H1 (cell line): ENCODE measurements around the gene MED16. TPM values are rescaled to one million over a fixed set of nuclear protein-coding genes. Genes with fewer than 3 reads are reported as not detected.

ENCODE experiments used
- BACH1 ChIP-seq: IDR thresholded peaks from 2 replicates; pipeline ENCODE4 v1.6.1; 2012; ENCODE audit warnings: low read length, improper control_type of control experiment
- CHD7 ChIP-seq: fragments of 300-600 bp; sonication (generic); IDR thresholded peaks from 2 replicates; pipeline ENCODE4 v1.7.1; 2012; ENCODE audit warnings: low read length, moderate library complexity, mild to moderate bottlenecking, inconsistent platforms; ENCODE audit not compliant: insufficient replicate concordance
- CTBP2 ChIP-seq: IDR thresholded peaks from 2 replicates; pipeline ENCODE4 v1.7.0; 2011; ENCODE audit warnings: borderline replicate concordance, mild to moderate bottlenecking, moderate library complexity, mixed read lengths, low read length; ENCODE audit not compliant: insufficient read depth, insufficient read length
- HDAC6 ChIP-seq: IDR thresholded peaks from one replicate; pipeline ENCODE4 v1.7.1; 2012; ENCODE audit warnings: low read depth, mild to moderate bottlenecking, inconsistent platforms, low read length, moderate library complexity
- JUND ChIP-seq: IDR thresholded peaks from 2 replicates; pipeline ENCODE4 v1.6.1; 2011; ENCODE audit warnings: mild to moderate bottlenecking, improper control_type of control experiment, low read length
- SIX5 ChIP-seq: IDR thresholded peaks from 2 replicates; pipeline ENCODE4 v1.6.1; 2011; ENCODE audit warnings: mild to moderate bottlenecking, low read depth, low read length
- polyA plus RNA-seq, 7 experiments: library from polyadenylated mRNA; depleted of rRNA in 3 of 7; stranded (reverse) in 5 of 7; unstranded in 2 of 7; fragments of >200 nt in 5 of 7; fragments of 200-250 nt in 2 of 7; gene quantifications; 1 replicate in 5 of 7; 2 replicates in 1 of 7; 4 replicates in 1 of 7; pipeline versions ENCODE4 v1.2.1 to v1.2.3, GENCODE V29; 2011 to 2013; ENCODE audit warnings: missing spikeins in 2 of 7, mixed read lengths in 2 of 7
- total RNA-seq: library from RNA; stranded (reverse); fragmentation: NEBNext Ultra II Directional; extraction: Animal tissue kit (Norgen Biotek cat#: 25700); gene quantifications from 2 replicates; pipeline ENCODE4 v1.2.1, GENCODE V29; 2021

The MED16 gene
- total and polyA plus RNA-seq, 2 of the 8 experiments (the other 6 are each of a cell fraction or from before 2014, with no cell fraction given): 51.0 to 67.2 TPM

GRCh38 chr19:925087-925525 is 32.1 kb upstream of the MED16 start (continued):
- no peak for TF ChIP-seq CHD7
- TF ChIP-seq SIX5: no peak
- TF ChIP-seq JUND: 0 out of 2 replicates have a peak, but pooled peaks have one; percentile 11
- TF ChIP-seq CTBP2: no peak
- no peak for TF ChIP-seq HDAC6
- TF ChIP-seq BACH1: no peak
